CD4-positive, alpha-beta T cell treated with Interleukin-17A for 1 hour (primary cell): ENCODE data around the gene DCAF8.

Source experiments
- DNase-seq: peaks from one replicate; pipeline ENCODE4 v3.0.0-alpha.2; 2020

The DCAF8 gene

GRCh38 chr1:160222546-160222945, 39.8 kb downstream of the DCAF8 start:
- no peak for DNase-seq

- DNase-seq = no peak
These were observed 41.3 kb downstream of the DCAF8 start for GRCh38 chr1:160221089-160221488.

DNA sequence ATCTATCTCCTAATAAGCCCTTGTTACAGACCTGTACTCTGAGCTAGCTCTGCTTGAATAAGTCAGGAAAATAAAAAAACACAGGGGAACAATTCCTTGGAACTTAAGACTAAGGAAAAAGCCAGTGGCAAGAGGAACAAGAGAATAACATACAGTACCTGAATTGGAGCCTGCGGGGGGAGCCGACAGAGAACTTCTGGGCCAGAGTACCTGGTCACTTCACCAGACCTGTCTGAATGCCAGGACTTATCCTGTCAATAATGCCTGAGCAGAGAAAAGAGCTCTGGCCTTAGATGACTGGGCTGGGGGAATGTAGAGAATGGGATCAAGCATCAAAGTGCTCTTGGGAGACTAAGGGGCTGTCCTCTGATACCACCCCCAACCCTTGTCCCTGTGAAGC, 42.0 kb downstream of the DCAF8 start:
- no peak for DNase-seq

DNA sequence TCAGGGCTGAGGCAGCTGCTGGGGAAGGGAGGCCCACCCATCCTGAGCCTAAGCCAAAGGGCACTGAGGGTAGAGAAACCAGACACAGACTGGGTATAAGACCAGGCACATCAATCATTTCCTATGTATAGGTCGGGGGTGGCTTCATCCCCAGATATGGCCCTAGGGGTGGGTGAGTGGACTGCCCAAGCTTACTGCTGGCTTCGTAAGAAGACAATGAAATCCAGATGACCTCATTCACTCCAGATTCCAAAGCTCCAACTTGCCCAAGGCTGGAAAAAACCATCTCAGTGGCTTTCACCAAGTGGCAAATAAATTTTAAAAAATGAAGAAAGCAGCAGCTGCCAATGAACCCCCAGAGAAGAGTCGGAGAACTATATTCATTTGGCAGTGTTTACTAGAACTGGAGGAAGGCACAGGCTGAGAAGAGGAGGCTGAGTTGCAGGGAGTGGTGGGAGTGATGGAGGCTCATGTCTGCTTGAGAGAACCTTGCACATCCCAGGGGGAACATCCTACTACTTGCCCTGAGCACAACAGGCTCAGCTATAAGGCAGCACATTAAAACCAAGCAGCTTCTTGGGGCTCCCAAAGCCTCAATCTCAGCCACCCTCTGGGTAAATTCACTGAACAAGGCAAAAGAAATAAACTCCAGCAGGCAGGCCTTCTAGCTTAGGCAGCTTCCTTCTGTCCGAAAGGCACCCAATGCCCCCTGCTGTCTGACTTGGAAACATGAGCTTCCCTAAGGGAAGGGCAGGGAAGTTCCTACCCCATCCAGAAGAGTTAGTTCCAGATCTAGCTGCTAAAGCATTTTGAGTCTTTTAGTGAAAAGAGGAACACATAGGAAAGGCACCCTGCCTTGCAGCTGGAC, 43.1 kb downstream of the DCAF8 start:
- no peak for DNase-seq

DNA sequence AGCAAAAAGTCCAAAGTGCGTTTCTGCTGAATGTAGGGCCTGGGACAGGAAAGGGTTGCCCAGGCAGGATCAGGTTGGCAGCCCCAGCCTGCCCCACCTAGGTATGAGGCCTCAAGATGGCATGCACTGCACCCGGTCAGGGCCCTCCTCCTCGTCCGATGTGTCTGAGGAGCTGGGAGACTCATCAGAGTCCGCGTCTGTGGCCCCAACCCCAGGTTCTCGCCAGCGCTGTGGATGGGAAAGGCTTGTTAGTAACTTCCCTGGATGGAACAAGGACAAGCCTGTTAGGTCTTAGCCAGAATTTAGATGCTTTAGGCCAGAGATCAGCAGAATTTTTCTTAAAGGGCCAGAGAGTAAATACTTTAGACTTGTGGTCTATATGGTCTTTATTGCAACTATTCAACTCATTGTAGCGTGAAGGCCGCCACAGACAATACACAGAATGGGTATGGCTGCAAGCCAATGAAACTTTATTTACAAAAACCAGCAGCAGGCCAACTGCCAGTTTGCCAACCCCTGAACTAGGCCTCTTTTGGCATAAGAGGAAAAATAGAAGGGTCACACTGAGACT, 44.8 kb downstream of the DCAF8 start:
- DNase-seq = no peak

GRCh38 chr1:160216301-160216700, 46.0 kb downstream of the DCAF8 start:
- DNase-seq = no peak

DNA sequence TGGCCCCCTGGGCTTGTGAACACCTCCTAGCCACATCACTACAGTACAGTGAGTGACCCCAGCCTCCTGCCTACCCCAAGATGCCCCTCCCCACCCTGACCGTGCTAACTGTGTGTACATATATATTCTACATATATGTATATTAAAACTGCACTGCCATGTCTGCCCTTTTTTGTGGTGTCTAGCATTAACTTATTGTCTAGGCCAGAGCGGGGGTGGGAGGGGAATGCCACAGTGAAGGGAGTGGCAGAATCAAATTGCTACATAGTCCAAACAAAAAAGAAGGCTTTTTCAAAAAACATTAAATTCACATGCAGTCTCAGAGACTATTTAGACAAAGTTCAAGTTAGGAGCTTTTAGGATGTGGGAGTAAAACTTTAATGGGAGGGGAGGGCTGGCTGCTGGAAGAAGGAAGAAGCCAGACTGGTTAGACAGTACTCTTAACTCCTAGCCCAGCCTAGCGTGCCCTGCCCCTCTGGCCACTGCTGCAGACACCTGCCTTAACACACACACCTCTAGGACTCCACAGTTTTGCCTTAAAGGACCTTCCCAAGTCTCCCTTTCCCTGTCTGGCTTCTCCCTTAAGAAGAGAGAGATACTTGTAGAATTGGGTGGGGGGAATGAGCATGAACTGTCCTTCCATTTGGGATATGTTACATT, 47.7 kb downstream of the DCAF8 start:
- no peak for DNase-seq

- DNase-seq = no peak
These were observed 51.1 kb downstream of the DCAF8 start for GRCh38 chr1:160211046-160211790.

- no peak for DNase-seq
These were observed 51.8 kb downstream of the DCAF8 start for GRCh38 chr1:160210561-160210960.

DNA sequence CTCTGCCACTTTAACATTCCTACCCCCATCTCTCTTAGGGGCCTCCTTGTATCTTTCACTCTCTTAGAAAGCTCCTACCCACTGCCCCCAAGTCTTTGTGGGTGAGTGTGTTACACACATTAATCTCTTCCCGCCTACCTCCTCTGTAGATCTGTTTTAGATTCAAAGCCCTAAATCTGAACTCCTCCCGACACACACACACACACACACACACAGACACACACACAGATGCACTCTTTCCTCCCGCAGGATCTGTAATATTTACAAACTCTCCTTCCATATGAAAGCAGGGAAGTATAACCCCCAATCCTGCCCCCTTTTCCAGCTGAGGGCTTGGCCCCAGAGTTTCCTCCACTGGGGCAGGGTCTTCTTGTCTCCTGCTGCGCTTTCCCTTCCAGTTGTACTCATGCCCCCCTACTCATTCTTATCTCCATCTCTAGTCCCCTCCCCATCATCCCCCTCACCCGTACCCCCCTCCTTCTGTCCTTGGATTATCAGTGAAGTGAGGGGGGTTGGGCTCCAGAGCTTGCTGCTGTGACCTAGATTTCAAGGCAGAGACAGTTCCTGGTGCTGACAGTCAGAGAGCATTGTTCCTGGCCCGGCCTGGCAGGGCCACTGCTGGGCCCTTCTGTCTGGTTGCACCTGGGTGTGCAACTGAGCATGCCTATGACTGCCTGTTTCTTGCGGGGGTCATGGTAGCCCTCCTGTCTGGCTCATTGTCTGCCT, 52.9 kb downstream of the DCAF8 start:
- DNase-seq = no peak

DNA sequence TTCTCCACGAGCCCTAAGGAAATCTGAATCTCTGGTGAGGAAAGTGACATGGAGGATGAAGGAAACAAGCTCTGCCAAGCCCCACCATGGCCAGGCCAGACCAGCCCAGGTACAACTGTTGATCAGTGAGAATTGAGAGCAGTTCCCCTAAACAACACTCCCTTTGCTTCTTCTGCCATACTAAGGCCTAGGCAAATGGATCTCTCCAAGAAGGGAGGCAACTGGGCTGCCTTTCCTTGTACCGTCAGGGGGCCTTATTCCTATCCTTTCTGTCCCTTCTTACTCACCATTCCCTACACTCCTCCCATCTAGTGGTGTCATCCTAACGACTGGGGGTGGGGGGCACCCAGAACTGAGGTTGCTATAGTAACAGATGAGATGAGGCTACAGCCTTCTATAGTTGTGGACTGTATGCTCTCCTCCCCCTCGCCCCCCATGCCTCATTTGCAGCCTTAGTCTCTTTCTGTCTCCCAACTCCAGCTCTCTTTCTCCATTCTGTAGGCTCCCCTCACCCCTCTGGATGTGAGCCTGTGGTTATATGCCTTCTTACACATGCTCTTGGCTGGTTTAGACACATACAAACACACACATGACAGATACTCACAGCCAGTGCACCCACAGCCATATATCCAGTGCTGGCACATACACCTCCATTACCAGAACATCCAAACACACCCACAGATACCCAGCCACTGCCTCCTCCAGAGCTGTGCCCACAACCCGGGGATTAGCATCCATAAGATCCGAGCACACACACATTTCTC, 53.6 kb downstream of the DCAF8 start:
- DNase-seq = no peak

GRCh38 chr1:160207771-160208556, 54.4 kb downstream of the DCAF8 start:
- DNase-seq = no peak

DNA sequence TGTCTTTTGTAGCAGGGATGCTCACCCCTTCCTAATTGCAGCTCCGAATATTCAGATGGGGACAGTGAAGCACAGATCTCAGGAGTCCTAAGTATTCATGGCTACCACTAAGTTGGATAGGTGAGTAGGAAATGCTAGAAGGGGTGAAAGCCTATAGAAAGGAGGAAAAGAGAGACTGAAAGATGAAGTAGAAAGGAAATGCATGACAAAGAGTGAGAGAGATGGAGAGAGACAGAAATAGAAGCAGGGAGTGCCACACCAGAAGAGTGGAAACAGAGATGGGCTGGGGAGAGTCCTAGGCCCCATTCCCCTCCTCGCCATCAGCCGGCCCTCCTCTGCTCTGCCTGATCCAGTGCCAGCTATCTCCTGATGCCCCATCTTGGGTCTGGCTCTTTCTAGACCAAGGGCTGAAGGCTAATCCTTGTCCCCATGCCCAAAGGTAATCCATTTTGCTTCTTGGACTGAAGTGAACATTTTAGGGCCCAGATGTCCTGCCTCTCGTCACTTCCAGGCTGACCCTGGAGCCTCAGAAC, 55.2 kb downstream of the DCAF8 start:
- DNase-seq = no peak

DNA sequence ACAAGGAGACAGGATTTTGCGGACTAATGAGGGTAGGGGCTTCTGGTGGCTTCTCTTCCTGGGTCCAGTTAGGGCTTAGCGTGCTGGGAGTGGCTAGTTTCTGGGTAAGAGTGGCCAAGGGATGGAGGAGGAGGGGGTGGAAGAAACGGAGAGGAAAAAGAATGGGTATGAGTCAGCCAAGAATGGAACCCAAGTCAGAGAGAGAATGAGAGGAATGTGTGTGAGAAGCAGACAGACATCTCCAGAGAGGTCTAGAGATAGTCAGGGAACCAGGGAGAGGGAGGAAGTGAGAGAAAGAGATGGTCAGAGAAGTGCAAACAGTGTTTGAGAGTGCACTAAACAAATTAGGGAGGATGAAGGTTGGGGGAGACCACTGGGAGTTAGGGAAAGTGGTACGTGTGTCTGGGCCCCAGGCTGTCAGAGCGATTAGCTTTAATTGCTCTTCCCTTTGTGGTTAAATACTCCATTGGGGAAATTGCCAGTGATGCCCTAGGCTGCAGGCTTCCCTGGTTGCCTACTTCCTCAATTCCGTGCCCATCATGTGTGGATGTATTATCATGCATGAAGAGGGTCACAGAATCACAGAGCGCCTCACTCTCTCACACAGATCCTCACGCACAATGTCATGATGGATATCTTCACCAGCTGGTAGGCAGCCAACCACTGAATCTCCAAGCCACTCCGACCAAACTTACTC, 55.8 kb downstream of the DCAF8 start:
- no peak for DNase-seq

- DNase-seq = peak; percentile 68
These were observed 56.3 kb downstream of the DCAF8 start for GRCh38 chr1:160206036-160206389.

- DNase-seq = peak; percentile 76
These were observed 56.9 kb downstream of the DCAF8 start, which contains the start of gene PEA15 for GRCh38 chr1:160205242-160206035. TSS of gene PEA15 (plus strand) at chr1:160205384. CDS start at chr1:160211545, 6,161 bp downstream.

DNA sequence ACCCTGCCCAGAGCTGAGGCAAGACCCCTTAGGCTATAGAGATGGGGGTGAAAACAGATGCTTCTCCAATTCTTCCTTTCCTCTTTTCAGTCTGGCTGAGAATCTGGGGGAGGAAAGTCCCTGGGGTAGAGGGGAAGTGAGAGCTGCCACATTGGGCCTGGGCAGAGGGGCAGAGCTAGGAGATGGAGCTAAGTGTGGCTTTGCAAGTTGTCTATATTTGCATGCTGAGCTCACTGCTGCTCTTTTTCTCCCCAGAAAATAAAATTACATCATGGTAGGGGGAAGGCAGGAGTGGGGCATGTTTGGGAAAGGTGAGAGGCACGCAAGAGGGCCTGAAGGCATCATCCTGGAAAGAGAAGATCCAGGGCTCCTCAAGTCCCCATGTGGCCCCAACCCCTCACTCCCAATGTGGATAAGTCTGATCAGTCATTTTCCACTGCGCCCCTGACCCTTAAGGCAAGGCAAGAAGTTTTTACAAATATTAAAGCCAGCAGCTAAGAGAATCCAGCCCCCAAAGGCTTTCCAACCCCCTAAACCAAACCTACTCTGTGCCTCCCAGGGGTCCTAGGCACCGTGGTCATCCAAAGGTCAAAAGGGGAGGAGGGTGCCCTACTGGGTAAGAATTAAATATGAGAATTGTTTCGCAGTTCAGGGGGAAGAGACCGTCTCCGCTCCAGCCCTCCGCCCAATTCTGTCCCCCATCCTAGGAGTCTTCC, 57.7 kb downstream of the DCAF8 start:
- DNase-seq = peak; percentile 47

DNA sequence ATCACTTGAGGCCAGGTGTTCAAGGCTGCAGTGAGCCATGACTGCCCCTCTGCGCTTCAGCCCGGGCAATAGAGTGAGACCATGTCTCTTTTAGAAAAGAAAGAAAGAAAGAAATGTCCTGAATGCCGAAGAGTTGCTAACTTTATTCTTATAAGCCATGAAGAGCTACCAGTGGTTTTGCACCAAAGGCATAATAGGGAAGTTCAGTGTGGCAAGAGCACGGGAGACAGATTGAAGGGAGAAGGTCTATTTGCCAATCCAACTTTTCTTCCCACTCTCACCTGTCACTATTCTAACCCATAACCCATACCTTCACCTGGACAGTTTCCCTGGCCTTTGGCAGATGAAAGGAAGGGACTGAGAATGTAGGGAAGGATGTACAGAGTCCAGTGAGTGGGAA, 61.6 kb downstream of the DCAF8 start:
- no peak for DNase-seq

- no peak for DNase-seq
These were observed 65.1 kb downstream of the DCAF8 start for GRCh38 chr1:160197231-160197630.
